Ishikawa (cell line): ENCODE data around the gene PSMB8.

Source experiments
- CREB1 ChIP-seq: IDR thresholded peaks from 2 replicates; pipeline ENCODE4 v1.6.1; 2012; ENCODE audit warnings: low read depth
- EP300 ChIP-seq: IDR thresholded peaks from 2 replicates; pipeline ENCODE4 v1.6.1; 2012; ENCODE audit warnings: borderline replicate concordance
- TCF12 ChIP-seq: IDR thresholded peaks from 2 replicates; pipeline ENCODE4 v1.6.1; 2012; ENCODE audit warnings: low read depth
- YY1 ChIP-seq: IDR thresholded peaks from 2 replicates; pipeline ENCODE4 v1.6.1; 2012; ENCODE audit warnings: low read depth
- ZBTB7A ChIP-seq: IDR thresholded peaks from 2 replicates; pipeline ENCODE4 v1.6.1; 2012; ENCODE audit warnings: low read depth
- TF ChIP-seq, protein P1 (sequence below): IDR thresholded peaks from 2 replicates; pipeline ENCODE4 v1.6.1; 2012

DNA sequence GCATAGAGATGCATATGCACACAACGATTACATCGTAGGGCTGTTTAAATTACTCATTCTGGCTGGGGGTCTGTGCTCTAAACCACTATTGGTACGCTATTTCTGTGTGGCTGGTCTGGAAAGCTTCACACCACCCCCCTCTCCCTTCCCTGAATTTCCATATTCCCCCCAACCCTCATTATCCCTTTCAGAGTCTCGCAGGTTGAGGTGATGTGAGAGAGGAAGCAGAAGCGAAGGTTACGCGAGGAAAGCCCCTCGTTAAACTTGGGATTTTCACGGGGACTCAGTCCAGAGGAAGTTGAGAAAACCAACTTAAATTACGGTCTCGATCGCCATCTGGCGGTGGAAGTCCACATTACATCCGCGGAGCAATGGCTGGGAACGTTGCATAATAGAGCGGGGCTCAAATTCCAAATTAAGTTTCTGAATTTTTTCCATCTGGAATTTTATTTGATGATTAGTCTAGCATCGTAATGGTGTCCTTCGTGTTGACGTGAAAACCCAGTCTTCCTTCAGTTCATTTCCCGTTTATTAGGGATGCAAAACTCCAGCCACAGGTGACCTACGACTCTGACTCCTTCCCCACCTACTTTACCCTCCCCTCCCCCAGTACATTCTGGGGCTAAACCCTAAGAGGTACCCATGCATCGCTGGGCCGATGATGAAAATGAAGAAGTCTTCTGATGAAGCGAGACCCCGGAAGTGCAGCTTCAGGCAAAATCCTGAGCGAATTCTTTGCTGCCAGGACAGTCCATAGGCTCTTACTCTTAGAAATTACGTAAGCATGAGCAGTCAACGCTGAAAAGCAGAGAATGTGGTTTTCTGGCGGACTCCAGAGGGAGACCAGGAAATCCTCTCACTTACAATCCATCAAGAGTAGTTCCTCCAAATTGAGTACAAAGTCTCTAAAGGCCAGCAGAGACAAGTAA lies 46.7 kb downstream of the PSMB8 start:
- TF ChIP-seq YY1 (no peak), TCF12 (no peak), EP300 (no peak), ZBTB7A (no peak), CREB1 (no peak)
- TF ChIP-seq, protein P1, sequence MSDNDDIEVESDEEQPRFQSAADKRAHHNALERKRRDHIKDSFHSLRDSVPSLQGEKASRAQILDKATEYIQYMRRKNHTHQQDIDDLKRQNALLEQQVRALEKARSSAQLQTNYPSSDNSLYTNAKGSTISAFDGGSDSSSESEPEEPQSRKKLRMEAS: no peak
